Gastrocnemius medialis (tissue), 4 donors: ENCODE results near the gene OXNAD1. TPM values are rescaled to one million over a fixed set of nuclear protein-coding genes. Genes with fewer than 3 reads are reported as not detected.

Experiments
- ATAC-seq, 2 donors: fragments of 150-250 bp; one replicate each; pipeline ENCODE4 v1.9.1; 2016
- DNase-seq, 2 donors: peaks; one replicate each; pipeline ENCODE4 v3.0.0-alpha.2; 2019
- H3K27ac ChIP-seq, 4 donors: fragments of 200-600 bp; sonication (generic); 1 replicate in 1 of 4; 2 replicates in 3 of 4; pipeline ENCODE4 v1.5.1; 2016 to 2018; ENCODE audit warnings: mild to moderate bottlenecking in 2 of 4, moderate library complexity in 1 of 4
- H3K27me3 ChIP-seq, 3 donors: fragments of 200-600 bp; sonication (generic) in 2 of 3; 1 replicate in 1 of 3; 2 replicates in 2 of 3; pipeline versions ENCODE4 v1.5.1 to v1.6.0; 2016 to 2019; ENCODE audit warnings: mild to moderate bottlenecking in 1 of 3, moderate library complexity in 1 of 3
- H3K36me3 ChIP-seq, 2 donors: fragments of 200-600 bp; sonication (generic) in 1 of 2; one replicate each; pipeline ENCODE4 v1.5.1; 2017 to 2018
- H3K4me1 ChIP-seq, 2 donors: fragments of 200-600 bp; sonication (generic) in 1 of 2; one replicate each; pipeline ENCODE4 v1.5.1; 2016 to 2017; ENCODE audit warnings: mild to moderate bottlenecking in 2 of 2
- H3K4me3 ChIP-seq, 4 donors: fragments of 200-600 bp; sonication (generic) in 3 of 4; 1 replicate in 1 of 4; 2 replicates in 3 of 4; pipeline ENCODE4 v1.5.1; 2016 to 2019; ENCODE audit warnings: mild to moderate bottlenecking in 2 of 4
- H3K9me3 ChIP-seq, 3 donors: fragments of 200-600 bp; sonication (generic) in 2 of 3; 1 replicate in 1 of 3; 2 replicates in 2 of 3; pipeline ENCODE4 v1.5.1; 2016 to 2019
- POLR2A ChIP-seq, 2 donors: fragments of 450-650 bp; IDR thresholded peaks; one replicate each; pipeline ENCODE4 v1.6.1; 2017; ENCODE audit warnings: antibody characterized with exemption in 2 of 2, mild to moderate bottlenecking in 2 of 2, moderate library complexity in 2 of 2
- in situ Hi-C, 4 donors: fragments of 200-750 bp; cut with MboI; loops; one replicate each; pipeline versions ENCODE4 v1.15.0 to v1.8.0; 2017; ENCODE audit warnings: low sequenced_read_pairs in 4 of 4
- intact Hi-C: fragments of 100-400 bp; cut with DNase I; formaldehyde crosslinking; loops from one replicate; pipeline ENCODE4 v1.15.1; 2023; ENCODE audit warnings: low total_unique reads
- total RNA-seq, 4 donors: library from RNA; depleted of rRNA; stranded (reverse); fragments of >200 nt; gene quantifications; one replicate each; pipeline versions ENCODE4 v1.1.0 to v1.2.3, GENCODE V29; 2016
- TF ChIP-seq, protein P1 (sequence below), 5 experiments: fragments of 450-650 bp in 3 of 5; fragments of 200-600 bp in 2 of 5; sonication (generic) in 2 of 5; IDR thresholded peaks in 4 of 5; conservative IDR thresholded peaks in 1 of 5; 1 replicate in 4 of 5; 2 replicates in 1 of 5; pipeline ENCODE4 v1.5.1; 2016 to 2019; ENCODE audit warnings: antibody characterized with exemption in 5 of 5, mild to moderate bottlenecking in 3 of 5, moderate library complexity in 3 of 5

The OXNAD1 gene
- total RNA-seq, 4 donors from 2014 or later, result 12.3 to 28.6 (median 17.1) TPM

DNA sequence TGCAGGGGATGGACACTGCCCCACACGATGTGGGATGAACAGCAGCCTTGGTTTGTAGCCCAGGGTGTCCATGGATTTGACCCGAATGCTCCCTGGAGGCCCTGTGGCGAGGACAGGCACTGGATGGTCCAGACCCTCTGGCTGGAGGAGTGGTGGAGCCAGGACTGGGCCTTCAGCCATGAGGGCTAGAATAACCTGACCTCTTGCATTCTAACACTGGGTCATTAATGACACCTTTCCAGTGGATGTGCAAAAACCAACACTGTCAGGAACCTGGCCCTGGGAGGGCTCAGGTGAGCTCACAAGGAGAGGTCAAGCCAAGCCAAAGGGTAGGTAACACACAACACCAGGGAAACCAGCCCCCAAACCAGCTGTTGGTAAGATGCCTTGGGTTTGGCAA, 51.4 kb downstream of the OXNAD1 start:
- H3K27ac ChIP-seq, result no peak overlapping the region
- TF ChIP-seq, protein P1, sequence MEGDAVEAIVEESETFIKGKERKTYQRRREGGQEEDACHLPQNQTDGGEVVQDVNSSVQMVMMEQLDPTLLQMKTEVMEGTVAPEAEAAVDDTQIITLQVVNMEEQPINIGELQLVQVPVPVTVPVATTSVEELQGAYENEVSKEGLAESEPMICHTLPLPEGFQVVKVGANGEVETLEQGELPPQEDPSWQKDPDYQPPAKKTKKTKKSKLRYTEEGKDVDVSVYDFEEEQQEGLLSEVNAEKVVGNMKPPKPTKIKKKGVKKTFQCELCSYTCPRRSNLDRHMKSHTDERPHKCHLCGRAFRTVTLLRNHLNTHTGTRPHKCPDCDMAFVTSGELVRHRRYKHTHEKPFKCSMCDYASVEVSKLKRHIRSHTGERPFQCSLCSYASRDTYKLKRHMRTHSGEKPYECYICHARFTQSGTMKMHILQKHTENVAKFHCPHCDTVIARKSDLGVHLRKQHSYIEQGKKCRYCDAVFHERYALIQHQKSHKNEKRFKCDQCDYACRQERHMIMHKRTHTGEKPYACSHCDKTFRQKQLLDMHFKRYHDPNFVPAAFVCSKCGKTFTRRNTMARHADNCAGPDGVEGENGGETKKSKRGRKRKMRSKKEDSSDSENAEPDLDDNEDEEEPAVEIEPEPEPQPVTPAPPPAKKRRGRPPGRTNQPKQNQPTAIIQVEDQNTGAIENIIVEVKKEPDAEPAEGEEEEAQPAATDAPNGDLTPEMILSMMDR (IDR thresholded peaks at IDR 0.05 in 4 of 5, conservative IDR thresholded peaks at IDR 0.05 in 1 of 5), result no peak
- no peak for TF ChIP-seq POLR2A (IDR thresholded peaks at IDR 0.05)
- no peaks in the 10 kb centered on the region for H3K9me3 ChIP-seq
- peaks cover 17 to 18% of the 10 kb centered on the region in 2 donors for H3K4me1 ChIP-seq
- H3K27me3 ChIP-seq, result no peaks in the 10 kb centered on the region
- ATAC-seq, result no peak
- DNase-seq, result no peak
- peaks cover 0 to 8% of the 10 kb centered on the region in 2 donors for H3K36me3 ChIP-seq
- H3K4me3 ChIP-seq, result no peak overlapping the region
- in situ Hi-C loops, result loop anchor here in 1 of 4 donors (10.0 kb wide), 1 partner anchor 58 kb away; no protein-coding TSS in a partner anchor
- intact Hi-C loops, result no loop called here

DNA sequence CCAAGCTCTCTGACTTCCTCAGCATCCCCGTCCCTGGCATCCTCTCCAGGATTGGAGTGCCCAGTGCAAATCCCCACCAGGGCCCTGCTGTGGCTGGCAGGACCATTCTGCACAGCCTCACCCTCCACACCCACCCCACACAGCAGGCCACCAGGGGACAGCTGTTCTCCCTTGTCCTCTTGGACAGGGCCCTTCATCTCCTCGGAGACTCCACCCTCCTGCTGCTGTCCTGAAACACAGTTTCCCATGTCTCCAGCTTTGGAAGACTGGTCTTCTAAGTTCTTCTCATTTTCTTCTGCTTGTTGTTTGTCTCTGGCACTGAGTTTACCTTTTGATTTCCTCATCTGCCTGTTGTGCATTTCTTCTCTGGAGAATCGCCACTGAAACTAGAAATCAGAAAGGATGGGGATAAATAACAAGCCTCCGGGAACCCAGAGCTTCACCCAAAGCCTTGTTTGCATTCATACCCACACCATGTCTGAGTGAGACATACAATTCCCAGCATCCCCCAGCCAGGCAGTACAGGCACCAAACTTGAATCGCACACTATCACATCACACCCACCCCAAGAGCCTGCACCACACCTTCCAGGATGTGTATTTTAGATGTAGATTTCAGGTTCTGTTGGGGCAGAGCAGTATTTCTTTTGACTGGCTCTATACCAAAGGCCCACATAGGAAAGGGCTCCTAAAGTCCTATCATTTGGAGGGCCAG, 52.0 kb downstream of the OXNAD1 start:
- peaks cover 0 to 12% of the 10 kb centered on the region in 2 donors for H3K36me3 ChIP-seq
- H3K27me3 ChIP-seq, result no peaks in the 10 kb centered on the region
- peaks cover 12 to 13% of the 10 kb centered on the region in 2 donors for H3K4me1 ChIP-seq
- DNase-seq (no peak), ATAC-seq (no peak)
- no peaks in the 10 kb centered on the region for H3K9me3 ChIP-seq
- in situ Hi-C loops (loop anchor here in 1 of 4 donors (10.0 kb wide), 1 partner anchor 58 kb away; no protein-coding TSS in a partner anchor), intact Hi-C loops (no loop called here)
- no peak overlapping the region for H3K4me3 ChIP-seq
- H3K27ac ChIP-seq, result no peak overlapping the region
- TF ChIP-seq POLR2A (IDR thresholded peaks at IDR 0.05), result no peak
- TF ChIP-seq, protein P1 (IDR thresholded peaks at IDR 0.05 in 4 of 5, conservative IDR thresholded peaks at IDR 0.05 in 1 of 5), result no peak

GRCh38 chr3:16317561-16317945, 52.5 kb downstream of the OXNAD1 start:
- intact Hi-C loops (no loop called here), in situ Hi-C loops (loop anchor here in 1 of 4 donors (10.0 kb wide), 1 partner anchor 57 kb away; no protein-coding TSS in a partner anchor)
- ATAC-seq (no peak), DNase-seq (no peak)
- H3K27me3 ChIP-seq, result no peaks in the 10 kb centered on the region
- no peak for TF ChIP-seq POLR2A (IDR thresholded peaks at IDR 0.05)
- TF ChIP-seq, protein P1 (IDR thresholded peaks at IDR 0.05 in 4 of 5, conservative IDR thresholded peaks at IDR 0.05 in 1 of 5), result no peak
- no peak overlapping the region for H3K4me3 ChIP-seq
- no peak overlapping the region for H3K27ac ChIP-seq
- H3K9me3 ChIP-seq, result no peaks in the 10 kb centered on the region
- peaks cover 6 to 8% of the 10 kb centered on the region in 2 donors for H3K4me1 ChIP-seq
- peaks cover 0 to 18% of the 10 kb centered on the region in 2 donors for H3K36me3 ChIP-seq

GRCh38 chr3:16318176-16318575, 53.2 kb downstream of the OXNAD1 start:
- intact Hi-C loops, result no loop called here
- no peaks in the 10 kb centered on the region for H3K27me3 ChIP-seq
- peaks cover 3 to 4% of the 10 kb centered on the region in 2 donors for H3K4me1 ChIP-seq
- in situ Hi-C loops, result loop anchor here in 1 of 4 donors (10.0 kb wide), 1 partner anchor 57 kb away; no protein-coding TSS in a partner anchor
- peaks cover 0 to 19% of the 10 kb centered on the region in 2 donors for H3K36me3 ChIP-seq
- no peak overlapping the region for H3K27ac ChIP-seq
- ATAC-seq (no peak), DNase-seq (no peak)
- H3K4me3 ChIP-seq, result no peak overlapping the region
- no peaks in the 10 kb centered on the region for H3K9me3 ChIP-seq
- TF ChIP-seq, protein P1 (IDR thresholded peaks at IDR 0.05 in 4 of 5, conservative IDR thresholded peaks at IDR 0.05 in 1 of 5), result no peak
- no peak for TF ChIP-seq POLR2A (IDR thresholded peaks at IDR 0.05)
